AG09319 (cell line): ENCODE results near the gene ADCY5.

Source experiments
- DNase-seq: peaks from one replicate; pipeline ENCODE4 v3.0.0-alpha.2; 2010; ENCODE audit warnings: low read depth; ENCODE audit errors: extremely low read depth
- TF ChIP-seq, protein P1 (sequence below): IDR thresholded peaks from 2 replicates; pipeline ENCODE4 v1.5.1; 2011; ENCODE audit warnings: low read depth, mild to moderate bottlenecking, inconsistent platforms, low read length, moderate library complexity

The ADCY5 gene

DNA sequence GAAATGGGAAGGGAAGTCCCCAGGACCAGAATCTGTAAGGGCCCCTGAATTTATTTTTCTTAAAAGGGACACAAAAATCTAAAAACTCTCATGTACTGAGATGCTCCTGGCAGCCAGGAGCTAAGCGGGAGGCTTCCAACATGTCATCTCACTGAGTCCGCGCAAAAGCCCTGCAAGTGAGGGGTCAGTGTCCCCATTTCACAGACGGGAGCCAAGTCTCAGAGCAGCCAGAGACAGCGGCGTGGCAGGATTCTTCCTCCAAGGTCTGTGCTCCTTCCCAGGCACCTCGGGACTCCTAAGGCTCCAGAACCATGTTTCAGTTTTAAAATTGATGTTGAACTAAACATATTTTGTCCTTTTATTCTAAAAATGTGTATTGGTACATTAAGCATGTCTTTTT lies 114.8 kb downstream of the ADCY5 start:
- TF ChIP-seq, protein P1, sequence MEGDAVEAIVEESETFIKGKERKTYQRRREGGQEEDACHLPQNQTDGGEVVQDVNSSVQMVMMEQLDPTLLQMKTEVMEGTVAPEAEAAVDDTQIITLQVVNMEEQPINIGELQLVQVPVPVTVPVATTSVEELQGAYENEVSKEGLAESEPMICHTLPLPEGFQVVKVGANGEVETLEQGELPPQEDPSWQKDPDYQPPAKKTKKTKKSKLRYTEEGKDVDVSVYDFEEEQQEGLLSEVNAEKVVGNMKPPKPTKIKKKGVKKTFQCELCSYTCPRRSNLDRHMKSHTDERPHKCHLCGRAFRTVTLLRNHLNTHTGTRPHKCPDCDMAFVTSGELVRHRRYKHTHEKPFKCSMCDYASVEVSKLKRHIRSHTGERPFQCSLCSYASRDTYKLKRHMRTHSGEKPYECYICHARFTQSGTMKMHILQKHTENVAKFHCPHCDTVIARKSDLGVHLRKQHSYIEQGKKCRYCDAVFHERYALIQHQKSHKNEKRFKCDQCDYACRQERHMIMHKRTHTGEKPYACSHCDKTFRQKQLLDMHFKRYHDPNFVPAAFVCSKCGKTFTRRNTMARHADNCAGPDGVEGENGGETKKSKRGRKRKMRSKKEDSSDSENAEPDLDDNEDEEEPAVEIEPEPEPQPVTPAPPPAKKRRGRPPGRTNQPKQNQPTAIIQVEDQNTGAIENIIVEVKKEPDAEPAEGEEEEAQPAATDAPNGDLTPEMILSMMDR = no peak
- no peak for DNase-seq

DNA sequence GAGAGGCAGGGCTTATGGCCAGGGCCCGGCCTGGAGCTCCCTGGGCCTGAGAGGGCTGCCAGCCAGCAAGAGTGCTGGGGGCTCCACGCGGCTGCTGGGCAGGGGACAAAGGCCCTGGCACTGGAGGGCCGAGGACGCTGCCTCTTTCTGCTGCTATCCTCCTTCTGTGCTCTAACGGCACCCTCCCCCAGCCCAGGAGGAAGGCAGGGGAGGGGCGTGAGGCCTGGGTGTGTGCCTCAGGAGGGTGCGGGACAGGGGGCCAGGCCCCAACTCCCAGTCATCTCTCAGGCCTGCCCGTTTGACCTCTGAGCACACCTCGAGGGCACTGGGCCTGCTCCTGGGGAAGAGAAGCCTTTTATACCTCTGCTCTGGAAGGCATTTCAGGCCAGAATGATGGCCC lies 115.5 kb downstream of the ADCY5 start:
- no peak for DNase-seq
- TF ChIP-seq, protein P1 = no peak

DNA sequence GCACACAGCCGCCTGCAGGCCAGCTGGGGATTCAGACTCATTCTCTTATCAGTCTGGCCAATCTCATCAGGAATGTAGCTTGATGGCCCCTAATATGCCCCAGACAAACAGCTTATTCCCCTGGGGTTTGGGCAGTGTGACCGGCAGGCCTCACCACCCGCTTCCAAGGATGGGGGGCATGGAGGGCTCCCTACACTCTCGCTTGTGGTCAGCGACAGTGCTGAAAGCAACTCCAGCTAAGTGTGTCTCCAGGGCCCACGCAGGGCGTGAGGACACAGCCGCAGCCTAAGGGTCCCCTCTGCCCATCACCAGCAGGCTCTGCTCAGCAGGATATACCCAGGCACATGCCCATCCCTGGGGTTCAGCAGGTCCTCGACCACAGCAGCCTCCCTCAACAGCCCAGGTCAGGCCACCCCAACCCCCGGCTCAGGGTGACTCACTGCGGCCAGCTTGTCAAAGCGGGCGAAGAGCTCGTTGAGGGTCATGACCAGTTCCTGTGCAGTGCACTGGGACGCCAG lies 116.7 kb downstream of the ADCY5 start:
- TF ChIP-seq, protein P1 = no peak
- DNase-seq = no peak

DNA sequence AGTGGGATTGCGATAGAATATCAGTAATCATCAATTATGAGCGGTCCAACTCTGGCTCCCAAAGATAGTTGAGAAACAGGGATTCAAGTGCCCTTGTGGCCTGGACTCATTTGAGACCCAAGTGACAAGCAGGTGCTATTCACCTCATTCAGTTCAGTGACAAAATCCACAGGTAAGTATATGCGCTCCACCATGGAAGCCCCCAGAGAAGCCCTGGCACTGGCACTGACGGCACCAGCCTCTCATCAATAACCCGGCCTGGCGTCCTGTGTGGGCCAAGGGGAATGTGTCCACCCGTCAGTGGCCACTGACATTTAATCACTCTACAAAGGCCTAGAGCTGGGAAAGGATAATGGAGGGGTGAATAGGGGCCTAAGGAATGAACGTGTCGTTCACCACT lies 117.2 kb downstream of the ADCY5 start:
- no peak for DNase-seq
- TF ChIP-seq, protein P1 = no peak

DNA sequence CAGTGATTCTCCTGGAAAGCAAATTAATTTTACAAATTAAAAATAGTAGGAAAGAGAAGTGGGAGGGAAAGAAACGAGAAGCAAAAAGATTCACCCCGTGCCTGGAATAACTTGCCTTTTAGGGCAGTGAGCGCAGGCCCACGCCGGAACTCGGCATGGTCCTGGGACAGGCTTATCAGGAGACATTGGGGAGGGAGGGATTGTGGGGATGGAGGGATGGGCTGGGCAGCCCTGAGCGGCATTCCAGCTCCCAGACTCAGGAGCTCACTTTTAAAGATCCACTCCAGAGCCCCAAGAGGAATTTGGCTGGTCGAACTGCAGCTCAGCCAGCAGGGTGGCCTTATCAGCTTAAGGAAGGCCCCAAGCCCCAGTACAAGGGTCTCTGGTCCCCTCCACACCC lies 117.9 kb downstream of the ADCY5 start:
- TF ChIP-seq, protein P1 = no peak
- no peak for DNase-seq

DNA sequence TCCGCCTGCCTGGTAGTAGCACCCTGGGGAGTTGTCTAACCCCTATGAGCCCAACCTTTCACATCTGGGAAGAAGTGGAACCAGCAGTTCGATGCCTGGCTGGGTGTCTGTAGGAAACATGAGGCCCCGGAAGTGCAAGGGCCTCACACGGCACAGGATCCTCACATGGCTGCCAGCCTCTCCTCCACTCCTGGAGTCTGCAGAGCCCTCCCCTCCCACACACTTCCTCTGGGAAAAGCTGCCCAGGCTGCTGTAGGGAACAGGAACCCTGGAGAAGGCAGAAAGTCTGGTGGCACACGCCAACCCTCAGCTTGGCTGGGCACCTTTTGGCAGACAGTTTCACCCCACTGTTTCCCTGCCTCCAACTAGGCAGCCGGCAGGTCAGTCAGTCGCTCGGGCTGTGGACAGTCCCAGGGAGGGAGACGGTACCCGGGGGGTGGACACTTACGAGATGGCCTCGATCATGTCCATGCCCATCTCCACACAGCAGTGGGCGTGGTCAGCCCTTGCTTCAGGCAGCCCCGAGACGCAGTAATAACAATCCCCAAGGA lies 118.4 kb downstream of the ADCY5 start:
- no peak for DNase-seq
- TF ChIP-seq, protein P1 = no peak

DNA sequence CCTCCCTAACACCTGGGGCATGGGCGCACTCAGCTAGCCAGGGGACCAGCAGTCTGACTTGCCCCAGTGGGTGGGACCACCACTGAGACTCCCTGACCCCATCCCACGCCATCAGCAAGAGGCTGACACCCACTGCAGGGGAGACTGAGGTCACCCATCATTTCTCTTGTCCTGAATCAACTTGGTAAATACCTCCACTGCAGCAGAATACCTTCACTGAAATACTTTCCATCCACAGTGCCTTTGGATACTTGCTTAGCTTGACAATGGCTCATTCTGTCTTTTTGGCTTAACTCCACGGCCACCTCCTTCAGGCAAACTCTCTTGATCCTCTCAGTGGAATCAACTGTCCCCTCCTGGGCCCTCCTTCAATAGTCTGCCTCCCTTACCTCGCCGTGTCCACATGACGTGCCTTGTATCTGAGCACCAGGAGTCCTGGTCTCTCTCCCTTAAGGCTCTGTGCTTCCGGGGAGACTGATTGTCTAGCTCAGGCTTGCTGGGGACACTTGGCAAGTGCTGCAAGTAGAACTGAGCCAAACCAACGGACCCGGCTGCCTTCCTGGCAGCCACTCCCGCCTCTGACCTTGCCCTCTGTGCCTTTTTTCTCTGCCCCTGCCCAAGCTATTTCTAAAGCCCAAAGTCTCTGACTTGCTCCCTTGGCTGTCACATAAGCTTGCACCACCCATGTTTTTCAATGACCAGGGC lies 119.1 kb downstream of the ADCY5 start:
- no peak for DNase-seq
- TF ChIP-seq, protein P1 = no peak
